NCI-H1436 (cell line): Measurements from ENCODE around the gene BYSL.

Source experiments
- DNase-seq: peaks from one replicate; lab custom pipeline; 2025; lab: John Stamatoyannopoulos, UW

Gene BYSL

DNA sequence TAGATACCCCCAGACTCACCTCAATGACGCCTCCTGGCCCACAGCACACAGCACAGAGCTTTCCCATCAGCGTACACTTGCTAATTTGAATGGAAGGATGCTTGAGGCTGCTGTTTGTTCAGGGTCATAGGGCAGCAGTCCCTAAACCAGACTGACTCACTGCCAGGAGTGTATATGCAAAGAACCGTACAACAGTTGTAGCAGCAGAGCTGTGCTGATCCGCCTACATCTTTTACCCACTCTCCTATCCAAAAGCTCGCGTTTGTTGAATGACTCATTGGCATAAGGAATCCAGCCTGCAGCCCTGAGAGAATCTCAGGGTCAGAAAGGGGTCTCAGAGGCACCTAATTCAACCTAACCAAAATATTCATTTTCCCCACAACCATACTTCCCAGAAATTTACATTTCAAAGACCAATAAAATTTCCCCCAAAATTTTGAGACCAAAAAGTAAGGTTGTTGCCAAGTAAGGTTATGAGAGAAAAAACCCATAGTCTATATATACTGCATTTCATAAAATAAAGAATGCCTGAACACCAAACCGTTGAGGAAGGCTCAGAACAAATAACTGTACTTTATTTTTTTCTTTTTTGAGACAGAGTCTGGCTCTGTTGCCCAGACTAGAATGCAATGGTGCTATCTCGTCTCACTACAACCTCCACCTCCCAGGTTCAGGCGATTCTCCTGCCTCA, 55.6 kb downstream of the BYSL start:
- DNase-seq, result no peak
